HG02610 (cell line): ENCODE results near the gene DOLPP1.
"Not testable (repeated sequence)": the region's sequence is repeated elsewhere in the genome, so short reads cannot be mapped to it uniquely, and the experiment has no call there.

ENCODE experiments used
- ATAC-seq: cut with Tn5 transposase; IDR thresholded peaks from one replicate; pipeline ENCODE4 v1.9.1; 2021; ENCODE audit warnings: mild to moderate bottlenecking, moderate library complexity; ENCODE audit not compliant: unreplicated experiment

Gene DOLPP1

GRCh38 chr9:129080601-129081387 lies at the start of gene DOLPP1:
DOLPP1 (plus strand) TSS chr9:129081111; CDS start chr9:129081132, 21 bp downstream.
- ATAC-seq = peak; percentile 95

GRCh38 chr9:129031514-129031913 lies 49.4 kb upstream of the DOLPP1 start:
- no peak for ATAC-seq

GRCh38 chr9:129032541-129033159 lies 48.3 kb upstream of the DOLPP1 start:
- no peak for ATAC-seq

DNA sequence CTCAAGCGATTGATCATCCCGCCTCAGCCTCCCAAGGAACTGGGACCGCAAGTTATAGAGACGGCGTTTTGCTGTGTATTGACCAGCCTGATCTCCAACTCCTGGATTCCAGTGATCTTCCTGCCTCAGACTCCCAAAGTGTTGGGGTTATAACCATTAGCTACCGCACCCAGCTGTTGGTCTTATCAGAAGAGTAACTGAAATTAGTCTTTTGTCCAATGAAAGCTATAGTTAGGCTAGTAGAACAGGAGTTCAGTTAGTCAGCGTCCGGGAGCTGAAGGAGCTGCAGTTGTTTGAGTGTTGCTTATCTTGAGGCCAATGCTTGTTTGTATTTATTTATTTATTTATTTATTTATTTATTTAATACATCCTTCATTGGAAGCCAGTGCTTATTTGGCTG lies 47.7 kb upstream of the DOLPP1 start:
- no peak for ATAC-seq

DNA sequence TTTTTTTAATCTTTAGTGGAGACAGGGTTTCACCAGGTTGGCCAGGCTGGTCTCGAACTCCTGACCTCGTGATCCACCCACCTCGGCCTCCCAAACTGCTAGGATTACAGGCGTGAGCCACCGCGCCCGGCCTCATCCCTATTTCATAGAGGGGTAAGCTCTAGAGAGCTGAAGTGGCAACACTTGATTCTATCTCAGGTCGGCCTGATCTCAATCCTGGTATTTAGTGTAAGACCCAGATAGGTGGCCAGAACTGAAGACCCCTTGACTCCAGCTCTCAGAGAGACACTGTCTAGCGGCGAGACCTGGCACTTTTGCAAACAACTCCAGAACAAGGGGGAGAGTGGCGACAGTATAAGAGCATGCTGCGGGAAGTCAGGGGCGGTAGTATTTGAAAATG lies 45.1 kb upstream of the DOLPP1 start:
- ATAC-seq = not testable (repeated sequence)

DNA sequence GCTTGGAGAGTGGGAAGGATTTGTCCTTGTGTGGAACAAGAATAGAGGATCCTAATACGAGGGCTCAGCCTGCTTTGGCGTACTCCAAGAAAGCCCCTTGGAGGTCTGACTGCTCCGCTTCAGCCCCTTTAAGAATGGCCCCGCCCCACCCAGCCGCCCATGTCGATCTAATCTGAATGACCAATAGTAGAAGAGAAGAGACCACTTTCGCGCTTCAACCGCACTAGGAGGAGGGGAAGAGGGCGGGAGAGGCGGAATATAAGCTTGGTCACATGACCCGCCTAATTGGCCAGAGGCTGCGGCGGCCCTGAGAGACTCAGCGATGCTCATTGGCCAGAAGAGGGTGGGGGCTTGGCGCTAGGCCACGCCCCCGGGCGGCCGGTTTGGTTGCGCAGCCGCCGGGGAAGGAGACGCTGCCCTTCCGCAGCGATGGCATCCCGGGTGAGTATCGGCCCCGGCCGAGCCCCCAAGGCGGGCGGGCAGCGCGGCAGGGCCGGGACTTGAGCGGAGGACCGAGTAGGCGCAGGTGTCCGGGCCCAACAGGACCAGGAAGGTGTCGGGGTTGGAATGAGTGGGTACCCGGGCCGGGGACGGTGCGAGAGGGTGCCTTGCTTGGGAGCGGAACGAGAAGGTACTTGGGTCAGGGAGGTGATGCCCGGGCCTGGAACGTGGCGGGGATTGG lies 44.5 kb upstream of the DOLPP1 start, which contains the start of gene MIGA2:
Gene MIGA2, plus strand, starts transcription at position 386 of the 682 bp plus-strand sequence. CDS start 3,969 bp downstream, outside the sequence.
- peak; percentile 98 for ATAC-seq

- ATAC-seq = no peak
These were observed 43.8 kb upstream of the DOLPP1 start for GRCh38 chr9:129036923-129037766.

GRCh38 chr9:129037767-129038098 lies 43.2 kb upstream of the DOLPP1 start:
- ATAC-seq = no peak

DNA sequence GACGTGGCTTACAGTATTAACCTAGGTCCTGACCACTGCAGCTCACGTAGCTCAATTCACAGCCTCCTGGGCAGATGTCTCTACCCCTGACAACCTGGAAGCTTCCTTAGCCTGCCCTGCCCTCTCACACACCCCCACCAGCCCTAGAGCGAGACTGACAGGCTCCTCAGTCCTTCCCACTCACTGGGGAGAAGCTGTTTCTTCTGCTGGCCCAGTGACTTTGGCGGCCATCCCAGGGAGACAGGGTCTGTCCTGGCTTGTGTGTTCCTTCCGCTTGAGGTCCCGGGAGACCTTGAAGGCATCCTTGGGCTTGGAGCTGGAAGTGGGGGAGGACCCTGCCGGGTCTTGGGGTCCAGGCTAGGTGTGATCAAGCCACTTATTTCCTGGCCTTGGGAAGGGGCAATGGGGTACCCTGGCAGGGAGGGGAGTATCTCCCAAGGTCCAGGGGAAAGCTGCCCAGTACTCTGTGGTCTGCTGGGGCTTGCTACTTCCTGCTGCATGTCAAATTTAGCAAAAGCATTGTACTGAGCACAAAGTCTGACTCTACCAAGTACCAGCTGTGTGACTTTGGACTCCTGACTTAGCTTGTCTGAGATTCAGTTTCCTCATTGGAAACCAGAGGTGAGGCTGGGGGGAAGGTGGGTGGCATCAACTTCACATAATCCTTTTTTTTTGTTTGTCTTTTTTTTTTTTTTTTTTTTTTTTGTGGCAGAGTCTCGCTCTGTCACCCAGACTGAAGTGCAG lies 42.6 kb upstream of the DOLPP1 start:
- no peak for ATAC-seq

- no peak for ATAC-seq
These were observed 40.7 kb upstream of the DOLPP1 start for GRCh38 chr9:129040113-129040643.

GRCh38 chr9:129042016-129042415 lies 38.9 kb upstream of the DOLPP1 start:
- no peak for ATAC-seq

DNA sequence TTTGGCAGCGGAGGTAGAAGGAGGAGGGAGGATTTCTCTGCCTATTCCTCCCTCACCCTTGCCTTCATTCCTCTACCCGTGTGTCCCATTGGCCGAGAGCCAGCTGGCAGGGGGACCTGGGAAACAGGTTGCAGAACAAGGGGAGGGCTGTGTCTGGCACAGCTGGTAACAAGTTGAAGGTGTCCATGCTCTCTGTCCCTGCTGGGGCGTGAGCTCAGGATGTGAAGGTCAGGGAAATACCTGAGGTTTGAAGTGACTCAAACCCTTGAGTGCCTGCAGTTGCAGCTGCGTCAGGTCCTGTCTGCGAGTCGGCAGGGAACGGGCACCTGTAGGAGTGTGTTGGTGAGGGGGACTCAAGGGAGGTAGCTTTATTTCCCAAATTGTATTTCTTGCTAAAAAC lies 28.3 kb upstream of the DOLPP1 start:
- no peak for ATAC-seq

DNA sequence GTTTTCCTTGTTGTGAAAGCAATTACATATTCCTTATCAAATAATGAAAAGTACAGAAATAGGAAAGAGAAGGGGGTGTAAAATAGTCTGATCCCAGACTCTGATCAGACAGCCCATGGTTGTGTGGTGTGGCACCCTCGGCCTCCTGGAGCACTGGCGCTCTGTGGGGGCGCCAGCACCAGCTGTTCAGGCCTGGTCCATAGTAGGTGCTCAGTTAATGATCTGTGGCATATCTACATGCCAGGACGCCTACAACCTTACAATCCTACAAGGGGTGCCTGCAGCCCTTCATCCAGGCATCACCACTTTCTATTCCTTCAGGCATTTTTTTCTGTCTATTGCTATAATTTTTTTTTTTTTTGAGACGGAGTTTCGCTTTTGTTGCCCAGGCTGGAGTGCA lies 27.9 kb upstream of the DOLPP1 start:
- no peak for ATAC-seq

DNA sequence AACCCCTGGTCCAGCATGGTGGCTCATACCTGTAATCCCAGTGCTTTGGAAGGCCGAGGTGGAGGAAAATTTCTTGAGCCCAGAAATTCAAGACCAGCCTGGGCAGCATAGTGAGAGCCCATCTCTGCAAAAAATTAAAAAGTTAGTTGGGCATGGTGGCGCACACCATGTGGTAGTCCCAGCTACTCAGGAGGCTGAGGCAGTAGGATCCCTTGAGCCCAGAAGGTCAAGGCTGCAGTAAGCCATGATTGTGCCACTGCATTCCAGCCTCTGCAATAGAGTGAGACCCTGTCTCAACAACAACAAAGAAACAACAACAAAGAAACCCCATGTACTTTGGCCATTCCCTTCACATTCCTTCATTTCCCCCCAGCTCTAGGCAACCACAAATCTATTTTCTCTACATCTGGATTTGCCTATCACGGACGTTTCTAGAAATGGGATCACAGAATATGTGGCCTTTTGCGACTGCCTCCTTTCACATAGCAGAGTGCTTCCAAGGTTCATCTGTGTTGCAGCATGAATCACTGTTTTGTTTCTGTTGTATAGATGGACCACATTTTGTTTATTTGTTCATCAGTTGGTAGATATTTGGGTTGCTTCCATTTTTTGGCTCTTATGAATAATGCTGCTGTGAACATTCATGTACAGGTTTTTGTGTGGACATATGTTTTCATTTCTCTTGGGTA lies 26.6 kb upstream of the DOLPP1 start:
- ATAC-seq = no peak

GRCh38 chr9:129058965-129059795 lies 21.7 kb upstream of the DOLPP1 start:
- ATAC-seq = no peak

DNA sequence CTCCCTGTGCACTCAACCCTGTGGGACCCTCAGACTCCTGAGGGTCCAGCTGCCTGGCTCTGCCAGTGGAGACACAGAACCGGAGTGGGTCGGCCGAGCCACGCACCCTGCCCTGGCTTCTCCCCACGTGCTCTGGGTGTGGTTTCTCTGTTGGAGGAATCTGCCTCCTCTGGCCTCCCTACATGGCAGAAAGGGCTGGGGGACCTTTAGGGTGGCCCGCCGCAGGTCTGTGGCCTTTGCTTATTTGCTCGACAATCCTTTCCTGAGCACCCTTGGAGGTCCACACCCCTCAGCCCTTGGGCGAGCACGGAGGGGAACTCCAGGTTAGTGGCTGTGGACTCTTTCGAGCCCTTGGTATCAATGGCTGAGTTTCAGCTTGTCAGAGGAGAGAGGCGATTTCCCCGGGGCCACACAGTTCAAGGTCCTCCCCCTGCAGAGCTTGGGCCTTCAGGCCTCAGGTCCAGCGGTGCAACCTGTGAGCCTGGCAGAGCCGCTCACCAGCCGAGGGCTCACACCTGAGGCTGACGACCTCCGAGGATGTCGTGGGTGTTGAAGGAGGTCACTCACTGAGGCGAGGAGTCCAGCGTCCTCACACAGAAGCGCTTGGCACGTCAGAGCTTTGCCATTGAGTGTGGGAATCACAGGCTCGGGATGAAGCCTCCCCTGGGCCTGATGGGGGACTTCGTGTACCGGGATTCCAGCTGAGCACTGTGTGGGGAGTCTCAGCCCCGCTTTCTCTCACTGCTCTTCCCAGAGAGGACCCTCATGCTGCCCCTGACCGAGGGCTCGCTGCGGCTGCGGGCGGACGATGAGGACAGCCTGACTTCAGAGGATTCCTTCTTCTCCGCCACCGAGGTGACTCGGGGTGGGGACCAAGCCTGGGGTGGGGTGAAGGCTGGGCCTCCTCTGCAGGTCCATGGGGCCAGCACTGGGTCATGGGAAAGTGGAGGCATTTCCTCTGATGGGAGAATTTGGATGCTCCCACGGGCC lies 20.8 kb upstream of the DOLPP1 start:
- no peak for ATAC-seq

DNA sequence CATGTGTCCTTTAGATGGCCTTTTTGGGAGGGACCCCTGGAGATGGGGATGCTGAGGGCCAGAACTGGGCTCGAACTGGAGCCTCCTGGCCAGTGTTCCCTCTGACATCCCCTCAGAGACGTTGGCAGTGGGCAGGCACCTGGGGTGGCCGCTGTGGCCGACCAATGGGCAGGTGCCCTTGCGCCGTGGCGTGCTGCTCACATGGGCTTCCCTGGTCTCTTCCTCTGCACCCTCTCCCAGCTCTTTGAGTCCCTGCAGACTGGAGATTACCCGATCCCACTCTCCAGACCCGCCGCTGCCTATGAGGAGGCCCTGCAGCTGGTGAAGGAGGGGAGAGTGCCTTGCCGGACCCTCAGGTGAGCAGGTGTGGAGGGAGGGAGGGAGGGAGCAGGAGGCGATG lies 19.9 kb upstream of the DOLPP1 start:
- no peak for ATAC-seq
